GM19240 (cell line): ENCODE data around the gene MRTFB.

ENCODE experiments used
- DNase-seq: peaks from one replicate; pipeline ENCODE4 v3.0.0; 2011; ENCODE audit warnings: low spot score; ENCODE audit not compliant: insufficient read length

The MRTFB gene

DNA sequence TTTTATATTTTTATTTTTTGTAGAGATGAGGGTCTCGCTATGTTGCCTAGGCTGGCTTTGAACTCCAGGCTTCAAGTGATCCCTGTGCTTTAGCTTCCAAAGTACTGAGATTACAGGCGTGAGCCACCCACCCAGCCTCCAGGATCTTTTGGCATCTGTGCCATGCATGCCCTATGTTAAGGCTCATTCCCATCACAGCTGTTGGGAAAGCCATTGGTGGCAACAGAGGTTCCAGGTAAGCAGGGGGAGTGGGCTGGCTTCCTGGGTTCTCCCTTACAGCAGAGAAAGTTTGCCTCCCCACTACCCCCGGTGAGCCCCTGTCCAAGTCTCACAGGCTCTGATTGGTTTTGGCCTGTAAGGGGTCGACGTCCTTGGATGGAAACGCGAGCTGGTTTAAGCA lies 8.9 kb upstream of the MRTFB start:
- no peak for DNase-seq

DNA sequence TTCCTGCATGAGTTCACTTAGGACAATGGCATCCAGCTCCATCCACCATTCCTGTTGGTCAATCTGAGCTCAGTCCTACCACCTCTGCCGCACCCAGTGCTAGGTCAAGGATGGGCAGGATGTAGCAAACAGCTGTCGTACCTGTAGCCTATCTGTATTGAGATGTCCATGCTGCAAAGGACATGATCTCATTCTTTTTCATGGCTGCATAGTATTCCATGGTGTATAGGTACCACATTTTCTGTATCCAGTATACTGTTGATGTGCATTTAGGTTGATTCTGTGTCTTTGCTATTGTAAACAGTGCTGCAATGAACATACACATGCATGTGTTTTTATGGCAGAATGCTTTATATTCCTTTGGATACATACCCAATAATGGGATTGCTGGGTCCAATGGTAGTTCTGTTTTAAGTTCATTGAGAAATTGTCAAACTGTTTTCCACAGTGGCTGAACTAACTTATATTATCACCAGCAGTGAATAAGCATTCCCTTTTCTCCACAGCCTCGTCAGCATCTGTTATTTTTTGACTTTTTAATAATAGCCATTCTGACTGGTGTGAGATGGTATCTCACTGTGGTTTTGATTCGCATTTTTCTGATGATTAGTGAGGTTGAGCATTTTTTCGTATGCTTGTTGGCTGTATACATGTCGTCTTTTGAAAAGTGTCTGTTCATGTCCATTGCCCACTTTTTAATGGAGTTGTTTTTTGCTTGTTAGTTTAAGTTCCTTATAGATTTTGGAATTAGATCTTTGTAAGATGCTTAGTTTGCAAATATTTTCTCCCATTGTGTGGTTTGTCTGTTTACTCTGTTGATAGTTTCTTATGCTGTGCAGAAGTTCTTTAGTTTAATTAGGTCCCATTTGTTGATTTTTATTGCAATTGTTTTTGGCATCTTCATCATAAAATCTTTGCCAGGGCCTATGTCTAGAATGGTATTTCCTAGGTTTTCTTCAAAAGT lies 7.2 kb upstream of the MRTFB start:
- DNase-seq = no peak

DNA sequence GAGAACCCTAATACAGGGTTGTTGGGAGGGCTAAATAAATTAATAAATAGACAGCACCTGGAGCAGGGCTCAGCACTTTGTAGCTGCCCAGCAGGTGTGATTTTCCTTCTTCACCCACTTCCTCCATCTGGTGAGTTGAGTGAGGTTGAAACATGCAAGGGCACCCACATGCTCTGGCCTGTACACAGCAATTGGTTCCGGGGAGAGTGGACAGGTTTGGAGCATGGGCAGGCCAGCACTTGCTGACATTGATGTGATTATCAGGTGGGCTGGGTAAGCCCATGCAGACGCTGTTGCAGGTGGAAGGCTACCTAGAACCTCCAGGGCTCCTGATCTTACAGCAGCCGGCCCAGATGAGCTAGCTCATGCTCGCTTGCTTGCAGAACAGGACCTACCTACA lies 1.3 kb upstream of the MRTFB start:
- DNase-seq = no peak

DNA sequence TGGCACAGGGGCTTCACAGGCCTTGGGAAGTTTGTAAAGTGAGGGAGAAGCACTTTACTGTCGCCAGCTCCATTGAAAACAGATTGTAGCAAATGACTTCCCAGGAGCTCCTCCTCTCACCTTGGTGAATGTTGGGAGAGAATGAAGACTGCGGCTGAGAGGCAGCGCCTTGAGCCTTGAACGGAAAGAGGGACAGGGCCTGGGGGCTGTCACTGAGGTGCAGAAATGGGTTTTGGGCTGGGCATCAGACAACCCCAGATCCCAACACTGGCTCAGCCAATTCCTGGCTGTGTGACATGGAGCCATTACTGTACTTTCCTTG lies 603 bp upstream of the MRTFB start:
- no peak for DNase-seq

DNA sequence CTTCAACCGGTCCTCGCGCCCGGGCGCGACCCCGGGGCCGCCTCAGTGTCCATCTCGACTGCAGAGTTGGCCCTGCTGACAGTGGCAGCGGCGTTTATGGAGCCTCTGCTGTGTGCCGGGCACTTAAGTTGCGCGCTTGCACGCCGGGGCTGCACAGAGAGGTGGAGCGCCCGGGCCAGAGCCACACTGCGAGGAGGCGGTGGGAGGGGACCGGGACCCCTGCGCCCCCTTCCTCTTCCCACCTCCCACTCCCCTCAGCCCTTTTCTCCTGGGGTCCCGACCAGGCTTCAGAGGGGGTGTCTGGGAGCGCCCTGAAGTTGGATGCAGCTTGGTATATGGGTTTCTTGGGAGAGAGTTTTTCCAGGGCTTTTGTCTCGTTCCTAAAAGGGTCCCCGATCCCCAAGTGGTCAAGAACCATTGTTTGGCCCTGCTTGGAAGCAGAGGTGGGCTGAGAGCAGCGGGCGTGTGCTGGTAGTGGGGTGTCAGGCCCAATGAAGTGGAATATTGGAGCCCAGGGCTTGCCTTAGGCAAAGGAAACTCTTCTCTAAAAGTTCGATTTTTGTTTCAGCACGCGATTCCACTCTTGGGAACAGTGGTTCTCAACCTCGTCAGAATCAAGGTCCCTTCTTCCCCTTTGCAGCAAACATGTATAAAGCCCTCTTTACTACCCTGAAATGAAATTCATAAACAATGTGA lies 605 bp downstream of the MRTFB start:
- DNase-seq = no peak

DNA sequence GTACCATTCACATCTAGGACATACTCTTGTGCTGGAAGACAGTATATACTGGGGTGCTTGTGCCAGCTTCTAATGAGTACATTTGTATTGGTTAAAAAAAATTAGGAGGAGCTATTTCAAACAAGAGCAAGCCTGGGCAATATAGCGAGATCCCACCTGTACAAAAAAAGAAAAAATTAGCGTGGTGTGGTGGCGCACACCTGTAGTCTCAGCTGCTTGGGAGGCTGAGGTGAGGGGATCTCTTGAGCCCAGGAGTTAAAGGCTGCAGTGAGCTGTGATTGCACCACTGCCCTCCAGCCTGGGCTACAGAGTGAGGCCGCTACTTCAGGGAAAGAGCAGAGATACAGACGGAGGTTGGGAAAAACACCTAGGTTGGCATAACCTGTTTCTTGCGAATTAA lies 1.2 kb downstream of the MRTFB start:
- DNase-seq = no peak

DNA sequence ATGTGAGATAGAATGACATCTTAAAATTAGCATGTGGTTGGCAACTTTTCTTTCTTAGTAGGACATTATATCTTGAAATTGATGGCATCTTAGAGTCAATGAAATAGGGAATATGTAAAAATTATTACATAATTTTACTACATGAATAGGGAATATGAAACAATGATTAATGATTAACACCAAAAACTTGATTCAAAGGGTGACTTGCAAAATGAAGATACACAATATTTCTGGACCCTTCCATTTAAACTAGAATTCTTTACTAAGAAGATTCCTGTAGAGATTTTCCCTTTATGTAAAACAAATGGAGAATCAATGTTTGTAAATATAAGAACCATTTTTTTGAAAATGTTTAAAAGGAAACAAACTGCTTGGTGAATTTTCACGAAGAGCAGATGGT lies 3.4 kb downstream of the MRTFB start:
- DNase-seq = no peak

DNA sequence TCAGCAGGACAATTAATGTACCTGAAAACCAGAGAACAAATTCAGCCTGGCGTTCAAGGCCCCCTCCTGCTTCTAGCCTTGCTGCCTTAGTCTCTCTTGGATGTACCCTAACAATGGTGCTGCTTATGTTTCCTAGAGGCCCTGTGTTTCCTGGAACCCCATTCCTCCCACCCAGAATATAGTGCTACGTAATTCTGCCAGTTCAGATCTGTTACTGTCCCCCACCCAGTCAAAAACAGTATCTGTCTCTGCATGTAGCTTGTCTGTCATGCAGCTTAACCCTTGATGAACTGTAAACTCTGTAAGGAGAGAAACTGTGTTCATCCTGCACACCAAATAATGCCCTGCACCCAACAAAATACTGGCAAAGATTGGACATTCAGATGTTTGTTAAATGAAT lies 6.8 kb downstream of the MRTFB start:
- no peak for DNase-seq

DNA sequence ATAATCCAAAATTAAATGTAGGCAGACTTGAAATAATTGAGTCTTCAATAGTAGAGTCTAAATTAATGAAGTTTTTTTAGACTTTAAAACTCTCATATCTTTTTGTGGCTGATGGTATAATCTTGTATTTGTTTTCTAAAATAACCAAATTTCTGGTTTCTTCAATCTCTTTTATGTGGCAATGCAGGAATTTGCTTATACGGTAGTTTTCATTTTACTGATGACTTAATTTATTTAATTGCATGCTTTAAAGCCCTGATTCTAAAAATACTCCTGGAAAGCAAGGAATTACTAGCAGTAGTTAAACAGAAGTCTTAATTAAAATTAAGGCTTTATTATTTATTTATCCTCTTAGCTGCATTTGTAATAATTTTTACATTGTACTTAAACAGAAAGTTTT lies 15.4 kb downstream of the MRTFB start:
- no peak for DNase-seq

DNA sequence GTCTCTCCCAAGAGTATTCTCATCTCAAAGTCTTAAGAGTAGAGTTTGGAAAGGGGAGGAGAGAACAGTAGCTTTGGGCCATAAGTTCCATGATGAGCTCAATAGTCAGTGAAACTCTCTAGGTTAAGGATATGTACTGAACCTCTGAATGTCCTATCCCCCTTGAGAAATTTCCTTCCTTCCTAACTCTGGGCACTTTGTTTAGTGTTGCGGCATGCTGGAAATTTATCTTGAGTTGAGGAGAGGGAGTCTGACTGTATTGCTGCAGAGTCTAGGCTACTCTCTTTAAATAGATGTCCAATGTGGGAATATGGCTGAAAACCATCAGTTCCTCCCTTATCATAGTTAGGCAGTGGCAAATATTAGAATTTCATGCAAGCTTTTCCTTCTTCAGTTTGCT lies 16.1 kb downstream of the MRTFB start:
- no peak for DNase-seq

DNA sequence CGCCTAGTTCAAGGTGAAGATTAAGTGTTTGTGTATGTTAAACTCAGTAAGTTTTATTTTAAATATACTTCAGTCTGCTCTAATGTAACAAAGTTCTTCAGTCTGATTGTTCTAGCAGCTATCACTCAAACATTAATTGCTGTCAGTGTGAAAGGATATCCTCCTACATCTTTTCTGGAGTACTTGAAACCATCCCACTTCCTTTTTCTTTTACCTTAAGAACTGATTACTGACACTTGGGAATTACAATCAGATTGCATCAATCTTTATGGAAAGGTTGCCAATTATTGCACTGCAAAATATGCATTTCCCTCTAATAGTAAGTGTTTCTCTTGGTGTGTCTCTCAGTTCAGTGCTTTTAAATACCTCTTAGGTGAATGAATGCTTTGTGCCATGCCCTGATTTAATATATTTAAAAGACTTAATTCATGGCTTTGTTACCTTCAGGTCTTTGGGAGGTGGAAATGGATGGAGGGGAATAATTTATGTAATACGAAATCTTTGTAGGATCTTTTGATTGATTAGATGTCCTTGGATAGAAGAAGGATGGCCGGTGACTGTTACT lies 16.6 kb downstream of the MRTFB start:
- no peak for DNase-seq

DNA sequence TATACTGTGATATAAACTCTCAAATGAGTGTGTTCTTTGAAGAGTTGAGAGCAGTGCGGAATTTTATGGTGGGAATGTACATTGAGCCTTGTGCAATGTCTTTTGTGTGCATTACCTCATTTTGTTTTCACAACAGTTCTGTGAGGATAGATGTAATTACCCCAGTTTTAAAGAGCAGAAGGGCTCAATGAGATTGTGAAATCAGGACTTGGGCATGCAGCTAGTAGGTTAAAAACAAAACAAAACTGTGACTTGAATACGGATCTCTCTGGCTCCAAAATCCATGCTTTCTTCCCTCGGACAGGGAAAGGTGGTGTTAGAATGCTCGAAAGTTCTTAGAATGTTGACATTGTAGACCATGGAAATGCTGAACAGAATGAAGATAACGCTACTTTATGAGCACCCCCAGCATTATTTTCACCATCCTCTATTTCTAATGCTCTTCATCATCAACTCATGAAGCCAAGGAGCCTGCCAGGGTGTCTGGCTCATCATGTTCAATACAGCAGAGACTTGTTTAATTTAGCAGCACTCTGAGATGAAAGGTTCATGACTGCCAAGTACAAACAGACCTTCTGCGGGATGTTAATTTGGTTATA lies 17.1 kb downstream of the MRTFB start:
- DNase-seq = no peak

DNA sequence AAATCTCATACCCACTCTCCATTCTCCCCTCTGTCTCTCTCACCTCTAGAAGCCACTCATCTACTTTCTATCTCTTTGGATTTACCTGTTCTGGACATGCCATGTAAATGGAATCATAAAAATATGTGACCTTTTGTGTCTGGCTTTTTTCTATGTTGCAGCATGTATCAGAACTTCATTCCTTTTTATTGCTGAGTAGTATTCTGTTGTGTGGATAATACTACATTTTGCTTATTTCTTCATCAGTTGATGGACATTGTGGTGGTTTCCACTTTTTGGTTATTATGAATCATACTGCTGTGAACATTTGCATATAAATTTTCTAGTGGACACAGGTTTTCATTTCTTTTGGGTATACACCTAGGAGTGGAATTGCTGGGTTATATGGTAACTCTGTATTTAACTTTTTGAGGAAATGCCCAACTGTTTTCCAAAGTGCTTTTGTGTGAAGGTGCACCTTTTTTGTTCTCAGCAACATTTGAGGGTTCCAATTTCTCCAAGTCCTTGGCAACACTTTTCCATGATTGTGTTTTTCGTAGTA lies 18.2 kb downstream of the MRTFB start:
- DNase-seq = no peak

DNA sequence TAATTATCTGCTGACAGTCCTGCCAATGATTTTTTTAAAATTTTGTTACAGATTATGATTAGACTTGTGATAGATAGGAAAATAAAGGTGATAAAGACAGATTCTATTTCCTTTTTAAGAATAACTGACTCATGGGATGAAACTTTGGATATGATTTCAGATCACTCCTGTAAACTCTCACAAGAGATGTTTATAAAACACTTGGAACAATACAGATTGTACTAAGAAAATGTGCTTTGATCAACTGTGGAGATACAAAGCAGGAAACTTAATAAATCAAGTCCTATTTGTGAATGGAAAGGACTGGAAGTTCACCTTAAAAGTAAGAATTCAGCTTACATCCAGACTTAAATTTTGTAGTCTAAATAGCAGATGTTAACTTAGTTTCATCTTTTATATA lies 21.4 kb downstream of the MRTFB start:
- no peak for DNase-seq

DNA sequence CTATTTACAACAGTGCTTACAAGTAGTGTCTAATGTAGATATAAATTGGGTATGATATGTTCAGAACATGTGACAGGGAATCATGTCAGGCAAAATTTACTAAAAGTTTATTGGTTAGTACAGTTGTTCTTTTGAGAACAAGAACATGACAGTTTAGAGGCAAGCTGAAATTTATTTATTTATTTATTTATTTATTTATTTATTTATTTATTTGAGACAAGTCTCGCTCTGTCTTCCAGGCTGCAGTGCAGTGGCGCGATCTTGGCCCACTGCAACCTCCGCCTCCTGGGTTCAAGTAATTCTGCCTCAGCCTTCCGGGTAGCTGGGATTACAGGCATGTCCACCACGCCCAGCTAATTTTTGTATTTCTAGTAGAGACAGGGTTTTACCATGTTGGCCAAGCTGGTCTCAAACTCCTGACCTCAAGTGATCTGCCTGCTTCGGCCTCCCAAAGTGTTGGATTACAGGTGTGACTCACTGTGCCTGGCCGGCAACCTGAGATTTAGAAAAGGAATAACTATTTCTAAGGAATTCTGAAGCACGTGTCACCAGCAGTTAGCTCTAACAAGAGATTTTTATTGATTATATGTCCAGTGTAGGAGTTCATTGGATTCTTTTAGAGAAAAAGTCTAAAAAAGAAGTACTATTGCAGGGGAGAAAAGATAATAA lies 24.9 kb downstream of the MRTFB start:
- DNase-seq = no peak

DNA sequence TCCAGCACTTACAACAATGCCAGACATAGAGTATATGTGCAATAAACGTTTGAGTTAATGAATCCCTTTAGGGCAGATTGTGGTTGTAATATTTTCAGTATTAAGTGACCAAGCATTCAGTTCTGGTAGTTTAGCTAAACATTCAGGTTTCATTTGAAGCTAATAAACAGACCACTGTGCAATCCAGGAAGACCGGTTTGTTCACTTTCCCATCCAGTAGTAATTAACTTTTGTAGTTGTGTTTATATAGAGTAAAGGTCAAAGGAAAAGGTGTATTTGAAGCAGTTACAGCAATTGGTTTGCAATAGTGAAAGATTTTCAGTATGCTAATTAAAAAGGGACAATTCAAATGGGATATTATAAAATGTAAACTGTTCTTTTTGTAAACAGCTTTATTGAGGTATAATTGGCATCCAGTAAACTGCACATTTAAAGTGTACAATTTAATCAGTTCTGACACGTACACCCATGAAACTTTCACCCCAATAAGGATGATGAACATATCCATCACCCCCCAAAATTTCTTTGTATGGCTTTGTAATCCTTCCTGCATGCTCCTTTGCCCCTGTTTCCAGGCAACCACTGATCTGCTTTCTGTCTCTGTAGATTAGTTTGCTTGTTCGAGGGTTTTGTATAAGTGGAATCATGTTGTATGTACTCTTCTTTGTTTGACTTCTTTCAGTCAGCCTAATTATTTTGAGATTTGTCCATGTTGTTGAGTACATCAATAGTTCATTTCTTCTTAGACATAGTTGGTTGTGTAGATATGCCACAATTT lies 26.3 kb downstream of the MRTFB start:
- DNase-seq = no peak

DNA sequence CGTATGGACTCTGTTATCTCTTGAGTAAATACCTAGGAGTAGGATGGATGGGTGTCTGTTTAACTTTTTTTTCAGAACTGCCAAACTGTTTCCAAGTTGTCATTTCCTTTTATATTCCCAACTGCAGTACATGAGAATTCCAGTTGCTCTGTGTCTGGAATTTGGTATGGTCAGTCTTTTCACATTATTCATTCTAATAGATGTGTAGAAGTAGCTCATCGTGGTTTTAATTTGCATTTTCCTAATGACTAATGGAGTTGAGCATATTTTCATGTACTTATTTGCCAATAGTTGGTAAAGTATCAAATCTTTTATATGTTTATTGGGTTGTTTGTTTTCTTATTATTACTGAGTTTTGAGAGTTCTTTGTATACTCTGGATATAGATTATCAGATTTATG lies 27.0 kb downstream of the MRTFB start:
- DNase-seq = no peak

DNA sequence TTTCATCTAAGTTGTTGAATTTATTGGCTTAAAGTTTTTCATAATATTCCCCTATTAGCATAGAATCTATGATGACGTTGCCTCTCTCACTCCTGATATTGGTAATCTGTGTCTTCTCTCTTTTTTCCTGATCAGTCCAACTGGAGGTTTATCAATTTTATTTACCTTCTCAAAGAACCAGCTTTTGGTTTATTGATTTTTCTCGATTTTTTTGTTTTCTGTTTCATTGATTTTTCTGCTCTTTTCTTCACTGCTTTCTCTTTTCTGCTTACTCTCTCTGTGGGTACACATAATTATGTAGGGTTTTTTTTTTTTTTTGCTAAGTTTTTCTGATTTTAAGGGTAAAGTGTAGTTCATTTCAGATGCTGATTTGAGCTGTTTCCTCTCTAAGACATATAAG lies 29.7 kb downstream of the MRTFB start:
- DNase-seq = no peak

DNA sequence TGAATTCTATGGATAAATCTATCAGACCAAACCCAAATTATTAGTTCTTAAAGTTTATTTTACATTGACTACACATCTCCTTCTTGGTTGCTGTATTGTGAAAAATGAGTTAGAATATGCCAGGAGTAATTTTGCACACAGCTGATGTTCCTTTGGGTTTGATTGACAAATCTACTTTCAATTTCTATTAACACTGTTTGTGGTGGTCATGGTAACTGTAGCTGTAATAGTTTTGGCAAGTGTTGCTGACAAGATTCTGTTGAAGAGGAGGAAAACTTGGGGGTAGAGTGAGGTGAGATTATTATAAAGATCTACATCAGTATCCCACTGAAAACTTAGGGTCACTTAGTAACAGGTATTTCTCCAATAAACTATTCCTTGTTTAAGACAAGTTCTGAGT lies 30.3 kb downstream of the MRTFB start:
- DNase-seq = peak; percentile 23

DNA sequence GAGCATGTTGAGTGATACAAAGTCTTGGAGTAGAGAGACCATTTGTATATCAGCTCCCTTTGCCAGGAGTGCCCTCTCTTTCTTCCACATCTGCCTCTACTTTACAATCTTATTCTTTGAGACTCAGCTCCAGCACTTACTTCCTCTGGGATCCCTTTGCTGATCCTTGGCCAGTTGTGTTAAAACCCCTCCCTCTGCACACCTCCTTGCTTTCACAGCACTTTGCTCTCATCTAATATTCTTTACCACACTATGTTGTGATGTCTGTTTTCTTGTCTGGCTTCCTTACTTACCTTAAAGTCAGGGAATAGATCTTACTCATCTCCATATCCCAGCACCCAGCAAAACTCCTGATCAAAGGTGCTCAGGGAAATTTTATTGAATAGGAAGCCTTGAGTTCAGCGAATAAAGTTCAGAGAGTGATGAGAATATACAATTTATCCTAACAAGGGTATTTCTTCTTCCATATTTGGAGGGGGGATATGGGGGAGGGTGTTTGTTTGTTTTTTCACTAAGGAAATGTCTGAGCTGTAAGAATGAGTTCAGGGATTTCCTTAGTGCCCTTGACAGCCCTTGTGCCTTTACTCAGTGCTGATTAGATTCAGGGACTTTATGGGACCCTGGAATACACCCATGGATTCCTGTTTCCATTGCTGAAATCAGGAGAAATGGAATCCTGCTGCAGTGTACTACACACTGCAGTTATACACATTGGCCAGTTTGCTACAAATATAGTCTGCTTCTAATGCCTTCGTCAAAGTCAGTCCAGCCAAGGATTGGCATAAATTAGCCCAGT lies 32.0 kb downstream of the MRTFB start:
- DNase-seq = no peak
